ENCODE results near the gene URB2. TPM values are rescaled to one million over a fixed set of nuclear protein-coding genes. Genes with fewer than 3 reads are reported as not detected.

URB2 gene
- total RNA-seq, 1 experiment from 2014 or later = 21.9 TPM

DNA sequence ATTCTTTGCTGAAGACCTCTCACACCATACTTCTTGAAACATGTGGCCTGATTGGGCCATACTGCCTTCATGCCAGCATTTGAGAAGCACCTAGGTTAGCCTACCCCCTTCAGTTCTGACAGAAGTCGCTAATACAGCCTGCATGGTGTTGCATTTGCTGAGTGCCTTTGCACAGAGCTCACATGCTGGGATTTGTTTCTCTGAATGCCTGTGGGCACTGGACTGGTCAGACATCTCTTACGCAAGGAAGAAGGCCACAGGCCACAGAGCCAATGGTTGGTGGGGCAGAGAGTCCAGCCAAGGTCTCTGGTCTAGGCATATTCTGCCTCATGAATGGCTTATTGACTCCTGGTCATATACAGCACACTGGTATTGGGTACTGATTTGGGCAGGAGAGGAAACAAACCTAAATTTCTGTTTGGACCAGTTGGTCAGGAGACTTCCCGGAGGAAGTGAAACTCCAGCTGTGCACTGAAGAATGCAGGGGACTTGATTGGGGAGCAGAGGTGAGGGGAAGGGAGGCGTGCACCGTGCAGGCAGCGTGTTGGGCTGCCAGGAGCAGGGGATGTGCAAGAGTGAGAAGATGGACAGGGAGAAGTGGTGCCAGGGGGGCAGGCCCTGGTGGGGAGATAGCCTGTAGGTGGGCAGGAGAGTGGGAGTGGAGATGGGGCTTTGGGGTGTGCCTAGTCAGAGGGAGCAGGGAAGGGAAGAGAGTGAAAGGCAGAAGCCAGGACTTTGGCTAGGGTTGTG lies 18.1 kb downstream of the URB2 start:
- ChIA-PET POLR2A (no interaction called here), CTCF (no interaction called here)
- intact Hi-C loops (cut with micrococcal nuclease; ENCODE audit: unreplicated experiment) = no loop called here

DNA sequence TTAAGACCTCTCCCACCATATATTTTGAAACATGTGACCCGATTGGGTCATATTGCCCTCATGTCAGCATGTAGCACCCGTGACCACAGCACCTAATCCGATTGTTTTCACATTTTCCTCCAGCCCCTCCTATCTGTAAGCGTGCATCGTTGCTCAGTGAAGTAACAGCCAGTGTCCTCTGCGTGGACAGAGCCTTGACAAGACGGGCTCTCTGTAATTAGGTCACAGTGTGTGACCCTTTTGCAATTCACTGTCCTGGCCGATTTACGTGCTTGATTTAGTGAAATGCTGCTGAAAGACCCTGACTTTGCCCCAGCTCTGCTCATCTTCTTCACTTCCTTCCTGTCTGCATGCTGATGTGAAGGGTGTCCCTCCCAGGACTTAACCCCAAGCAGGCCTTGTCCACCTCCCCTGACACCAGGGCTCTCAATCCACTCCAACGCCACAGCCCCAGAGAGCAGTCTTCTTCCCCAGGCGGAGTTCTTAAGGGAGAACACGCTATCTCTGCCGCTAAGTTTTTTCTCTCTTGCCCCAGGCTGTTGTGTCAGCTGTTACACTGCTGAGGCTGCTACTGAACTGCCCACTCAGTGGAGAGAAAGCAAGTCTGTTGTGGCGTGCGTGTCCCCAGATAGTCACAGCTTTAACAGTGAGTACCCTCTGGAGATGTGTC lies 19.4 kb downstream of the URB2 start:
- ATAC-seq = no peak
- Histone ChIP-seq H3K36me3 (ENCODE audit: control insufficient read depth, insufficient read depth, low read length) (peaks cover 33% of the 10 kb centered on the region), H3K27me3 (ENCODE audit: control insufficient read depth, insufficient read depth, low read length) (no peaks in the 10 kb centered on the region), H3K4me3 (ENCODE audit: low read depth in 2 of 2, low read length in 2 of 2) (no peak overlapping the region), H3K4me1 (ENCODE audit: control insufficient read depth, insufficient read depth, low read length) (no peaks in the 10 kb centered on the region), H3K27ac (ENCODE audit: low read length) (no peak overlapping the region), H3K9me3 (ENCODE audit: control insufficient read depth, insufficient read depth, low read depth, low read length) (no peaks in the 10 kb centered on the region)
- TF ChIP-seq, protein P1, sequence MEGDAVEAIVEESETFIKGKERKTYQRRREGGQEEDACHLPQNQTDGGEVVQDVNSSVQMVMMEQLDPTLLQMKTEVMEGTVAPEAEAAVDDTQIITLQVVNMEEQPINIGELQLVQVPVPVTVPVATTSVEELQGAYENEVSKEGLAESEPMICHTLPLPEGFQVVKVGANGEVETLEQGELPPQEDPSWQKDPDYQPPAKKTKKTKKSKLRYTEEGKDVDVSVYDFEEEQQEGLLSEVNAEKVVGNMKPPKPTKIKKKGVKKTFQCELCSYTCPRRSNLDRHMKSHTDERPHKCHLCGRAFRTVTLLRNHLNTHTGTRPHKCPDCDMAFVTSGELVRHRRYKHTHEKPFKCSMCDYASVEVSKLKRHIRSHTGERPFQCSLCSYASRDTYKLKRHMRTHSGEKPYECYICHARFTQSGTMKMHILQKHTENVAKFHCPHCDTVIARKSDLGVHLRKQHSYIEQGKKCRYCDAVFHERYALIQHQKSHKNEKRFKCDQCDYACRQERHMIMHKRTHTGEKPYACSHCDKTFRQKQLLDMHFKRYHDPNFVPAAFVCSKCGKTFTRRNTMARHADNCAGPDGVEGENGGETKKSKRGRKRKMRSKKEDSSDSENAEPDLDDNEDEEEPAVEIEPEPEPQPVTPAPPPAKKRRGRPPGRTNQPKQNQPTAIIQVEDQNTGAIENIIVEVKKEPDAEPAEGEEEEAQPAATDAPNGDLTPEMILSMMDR (IDR thresholded peaks at IDR 0.05) = no peak
- TF ChIP-seq SIN3A (IDR thresholded peaks at IDR 0.05; ENCODE audit: borderline replicate concordance, insufficient read depth, low read depth, low read length) = no peak
- TF ChIP-seq POLR2AphosphoS5 (IDR thresholded peaks at IDR 0.05; ENCODE audit: low read depth, low read length) = no peak
- no peak for TF ChIP-seq REST (IDR thresholded peaks at IDR 0.05; ENCODE audit: insufficient read depth in 1 of 2, low read depth in 2 of 2, low read length in 1 of 2)
- no peak for TF ChIP-seq TCF7L2 (IDR thresholded peaks at IDR 0.05; ENCODE audit: low read depth, low read length)
- in situ Hi-C loops (cut with HindIII; ENCODE audit: low pct_unique_long_range_greater_than_20kb, low sequenced_read_pairs) (no loop called here), intact Hi-C loops (cut with micrococcal nuclease; ENCODE audit: unreplicated experiment) (no loop called here)
- DNase-seq (ENCODE audit: low read depth, low spot score) = no peak
- CTCF ChIA-PET = no interaction called here
- BruUV-seq (replicated peaks) = no TSS peak
- POLR2A ChIA-PET = no interaction called here

More for the DNA sequence above, 18.1 kb downstream of the URB2 start:
- H3K27ac ChIP-seq (ENCODE audit: low read length) = no peak overlapping the region
- DNase-seq (ENCODE audit: low read depth, low spot score) = no peak
- no TSS peak for BruUV-seq (replicated peaks)
- H3K36me3 ChIP-seq (ENCODE audit: control insufficient read depth, insufficient read depth, low read length) = peaks cover 31% of the 10 kb centered on the region
- H3K4me3 ChIP-seq (ENCODE audit: low read depth in 2 of 2, low read length in 2 of 2) = no peak overlapping the region
- in situ Hi-C loops (cut with HindIII; ENCODE audit: low pct_unique_long_range_greater_than_20kb, low sequenced_read_pairs) = no loop called here
- no peaks in the 10 kb centered on the region for H3K4me1 ChIP-seq (ENCODE audit: control insufficient read depth, insufficient read depth, low read length)
- no peaks in the 10 kb centered on the region for H3K9me3 ChIP-seq (ENCODE audit: control insufficient read depth, insufficient read depth, low read depth, low read length)
- TF ChIP-seq TCF7L2 (IDR thresholded peaks at IDR 0.05; ENCODE audit: low read depth, low read length) (no peak), POLR2AphosphoS5 (IDR thresholded peaks at IDR 0.05; ENCODE audit: low read depth, low read length) (no peak)
- TF ChIP-seq, protein P1 (IDR thresholded peaks at IDR 0.05) = no peak
- no peak for ATAC-seq
- H3K27me3 ChIP-seq (ENCODE audit: control insufficient read depth, insufficient read depth, low read length) = no peaks in the 10 kb centered on the region

All from Panc1 (cell line).